GM12878 (cell line): Measurements from ENCODE around the gene ZCCHC17. TPM values are rescaled to one million over a fixed set of nuclear protein-coding genes. Genes with fewer than 3 reads are reported as not detected.

Experiments
- ATAC-seq: fragments of 200-7000 bp; cut with Tn5 transposase; 3 replicates; pipeline ENCODE4 v1.9.1; 2020; ENCODE audit warnings: mild to moderate bottlenecking, moderate library complexity
- BruUV-seq: library from RNA; stranded (reverse); fragments of 400-500 nt; replicated peaks from 2 replicates; lab custom pipeline; 2021; lab: Mats Ljungman, UMichigan
- CTCF ChIA-PET: fragments of 300-600 bp; sonication (Branson Sonifier 250); formaldehyde crosslinking; extraction: SDS; loops from one replicate; lab custom pipeline; 2021; ENCODE audit warnings: inconsistent platforms; lab: Yijun Ruan, JAX
- POLR2A ChIA-PET: fragments of 350-600 bp; formaldehyde crosslinking; extraction: SDS; loops from one replicate; lab custom pipeline; 2021; ENCODE audit warnings: inconsistent platforms; lab: Charles Lee
- RAD21 ChIA-PET: fragments of 300-600 bp; sonication (Branson Sonifier 250); formaldehyde crosslinking; loops from one replicate; lab custom pipeline; 2023; ENCODE audit warnings: antibody characterized with exemption; ENCODE audit not compliant: unreplicated experiment; lab: Charles Lee
- SMC1A ChIA-PET: fragments of 300-600 bp; sonication (Branson Sonifier 250); formaldehyde crosslinking; loops from one replicate; lab custom pipeline; 2023; ENCODE audit not compliant: unreplicated experiment, uncharacterized antibody; lab: Charles Lee
- DNase-seq: peaks from one replicate; pipeline ENCODE4 v3.0.0-alpha.2; 2011; ENCODE audit warnings: low read depth, low spot score
- FAIRE-seq: peaks from 3 replicates; lab custom pipeline; 2011; peaks lifted over from hg19 to GRCh38; lab: Jason Lieb, UNC
- H2AFZ ChIP-seq: 2 replicates; pipeline ENCODE4 v1.6.0; 2011; ENCODE audit warnings: low read depth, low read length, control low read depth; ENCODE audit not compliant: control insufficient read depth
- H3K27ac ChIP-seq: 2 replicates; pipeline ENCODE4 v1.5.1; 2011; ENCODE audit warnings: control low read depth; ENCODE audit not compliant: control insufficient read depth, insufficient read depth
- H3K27me3 ChIP-seq, 2 experiments: replicated peaks in 1 of 2; 2 replicates each; pipeline versions ENCODE4 v1.6.0 to v1.6.1; 2011; ENCODE audit warnings: low read length in 1 of 2; ENCODE audit not compliant: control insufficient read depth in 2 of 2, insufficient read depth in 2 of 2
- H3K36me3 ChIP-seq, 2 experiments: 2 replicates each; pipeline ENCODE4 v1.5.1; 2011; ENCODE audit warnings: low read length in 1 of 2; ENCODE audit not compliant: control insufficient read depth in 2 of 2, insufficient read depth in 2 of 2
- H3K4me1 ChIP-seq: 2 replicates; pipeline ENCODE4 v1.6.1; 2011; ENCODE audit warnings: mild to moderate bottlenecking, low read length, moderate library complexity, mixed read lengths; ENCODE audit not compliant: control insufficient read depth, insufficient read depth
- H3K4me2 ChIP-seq: 2 replicates; pipeline ENCODE4 v1.6.0; 2011; ENCODE audit warnings: control low read depth; ENCODE audit not compliant: control insufficient read depth, insufficient read depth
- H3K4me3 ChIP-seq: fragments of 200-600 bp; sonication (generic); 2 replicates; pipeline ENCODE4 v1.5.1; 2016
- H3K79me2 ChIP-seq: 2 replicates; pipeline ENCODE4 v1.6.0; 2011; ENCODE audit warnings: low read length; ENCODE audit not compliant: control insufficient read depth, insufficient read depth
- H3K9ac ChIP-seq: 2 replicates; pipeline ENCODE4 v1.8.0; 2011; ENCODE audit warnings: low read length, control low read depth, mixed read lengths; ENCODE audit not compliant: control insufficient read depth, insufficient read depth
- H3K9me3 ChIP-seq: replicated peaks from 3 replicates; pipeline ENCODE4 v1.5.1; 2011; ENCODE audit warnings: mild to moderate bottlenecking, low read length; ENCODE audit not compliant: control insufficient read depth, insufficient read depth
- H4K20me1 ChIP-seq: 2 replicates; pipeline ENCODE4 v1.6.0; 2011; ENCODE audit not compliant: control insufficient read depth, insufficient read depth
- BCLAF1 ChIP-seq: fragments of 450-650 bp; IDR thresholded peaks from 2 replicates; pipeline ENCODE4 v1.6.1; 2017; ENCODE audit warnings: antibody characterized with exemption, mild to moderate bottlenecking, moderate library complexity
- CHD1 ChIP-seq: IDR thresholded peaks from 2 replicates; pipeline ENCODE4 v1.6.1; 2012; ENCODE audit warnings: low read depth, low read length, improper control_type of control experiment
- EGR1 ChIP-seq, 2 experiments: IDR thresholded peaks; 1 replicate in 1 of 2; 2 replicates in 1 of 2; pipeline ENCODE4 v1.6.1; 2011 to 2012; ENCODE audit warnings: low read depth in 2 of 2, low read length in 2 of 2, borderline replicate concordance in 1 of 2, mild to moderate bottlenecking in 1 of 2, moderate library complexity in 1 of 2
- KAT2A ChIP-seq: conservative IDR thresholded peaks from 2 replicates; pipeline ENCODE4 v1.6.1; 2011; ENCODE audit warnings: low read depth, low read length; ENCODE audit not compliant: control insufficient read depth
- MLLT1 ChIP-seq: fragments of 450-650 bp; IDR thresholded peaks from 2 replicates; pipeline ENCODE4 v1.6.1; 2016; ENCODE audit warnings: mild to moderate bottlenecking
- MTA3 ChIP-seq: IDR thresholded peaks from 2 replicates; pipeline ENCODE4 v1.6.1; 2012; ENCODE audit warnings: low read length, inconsistent platforms, borderline replicate concordance
- MXI1 ChIP-seq: fragments of 150-350 bp; IDR thresholded peaks from 2 replicates; pipeline ENCODE4 v1.6.1; 2011; ENCODE audit warnings: low read depth, mild to moderate bottlenecking, inconsistent platforms, low read length, improper control_type of control experiment
- NFYA ChIP-seq: IDR thresholded peaks from 2 replicates; pipeline ENCODE4 v1.6.1; 2011; ENCODE audit warnings: low read depth, mild to moderate bottlenecking, low read length, improper control_type of control experiment, borderline replicate concordance
- NKRF ChIP-seq: fragments of 450-650 bp; conservative IDR thresholded peaks from 2 replicates; pipeline ENCODE4 v1.6.1; 2017; ENCODE audit warnings: mild to moderate bottlenecking, moderate library complexity
- PKNOX1 ChIP-seq: fragments of 450-650 bp; IDR thresholded peaks from 2 replicates; pipeline ENCODE4 v1.6.1; 2016; ENCODE audit warnings: mild to moderate bottlenecking
- POLR2AphosphoS5 ChIP-seq: IDR thresholded peaks from 2 replicates; pipeline ENCODE4 v1.6.1; 2011; ENCODE audit warnings: mild to moderate bottlenecking, low read length, inconsistent platforms
- RELB ChIP-seq: fragments of 450-650 bp; IDR thresholded peaks from 2 replicates; pipeline ENCODE4 v1.6.1; 2017; ENCODE audit warnings: low read depth, mild to moderate bottlenecking, moderate library complexity
- SREBF2 ChIP-seq: IDR thresholded peaks from 2 replicates; pipeline ENCODE4 v1.6.1; 2012; ENCODE audit warnings: mild to moderate bottlenecking, low read length
- SRF ChIP-seq, 2 experiments: IDR thresholded peaks; 2 replicates each; pipeline ENCODE4 v1.6.1; 2011; ENCODE audit warnings: low read depth in 2 of 2, low read length in 2 of 2, mild to moderate bottlenecking in 1 of 2, moderate library complexity in 1 of 2
- WGBS: methylation state at CpG from one replicate; pipeline ENCODE4 v1.1.6; 2016; ENCODE audit warnings: low lambda C conversion rate; ENCODE audit not compliant: insufficient replicate concordance, insufficient coverage; ENCODE audit errors: missing lambda C conversion rate; 5-methylcytosine and 5-hydroxymethylcytosine counted together
- in situ Hi-C: fragments of 300-500 bp; cut with MboI; formaldehyde crosslinking; loops from 9 replicates; pipeline ENCODE4 v1.14.3; 2018; ENCODE audit warnings: mixed read lengths
- intact Hi-C: fragments of 100-400 bp; cut with micrococcal nuclease; formaldehyde crosslinking; loops from one replicate; pipeline ENCODE4 v1.14.2; 2022; ENCODE audit not compliant: unreplicated experiment
- polyA plus RNA-seq, 11 experiments: library from polyadenylated mRNA; depleted of rRNA in 4 of 11; unstranded in 6 of 11; stranded (reverse) in 5 of 11; fragments of >200 nt; fragmentation: Nextera tagmentation in 4 of 11; fragmentation: Illumina TruSeq in 1 of 11; extraction: Ambion mirVana in 4 of 11; extraction: Trizol in 1 of 11; gene quantifications; 1 replicate in 1 of 11; 2 replicates in 10 of 11; pipeline versions ENCODE4 v1.2.1 to v1.2.3, GENCODE V29; 2011 to 2016; ENCODE audit warnings: inconsistent platforms in 2 of 11, missing spikeins in 2 of 11, low read depth in 1 of 11
- total RNA-seq, 4 experiments: library from RNA; depleted of rRNA in 3 of 4; stranded (reverse); fragments of >200 nt in 3 of 4; fragmentation: Illumina TruSeq in 1 of 4; extraction: Trizol in 1 of 4; gene quantifications; 2 replicates each; pipeline versions ENCODE4 v1.2.1 to v1.2.3, GENCODE V29; 2013 to 2021

The ZCCHC17 gene
- total and polyA plus RNA-seq, 10 of the 15 experiments (the other 5 are each of a cell fraction or from before 2014, with no cell fraction given), result 22.3 to 86.3 (median 47.0) TPM

GRCh38 chr1:31405578-31406245 lies 108.9 kb downstream of the ZCCHC17 start:
- no peaks in the 10 kb centered on the region for H3K36me3 ChIP-seq
- H2AFZ ChIP-seq, result no peak overlapping the region
- no peak overlapping the region for H3K4me2 ChIP-seq
- no peak overlapping the region for H3K9ac ChIP-seq
- WGBS, result 51% methylated on average over 6 of the region's 6 CpGs
- ChIA-PET SMC1A (interaction anchor here (1.1 to 2.0 kb wide), 3 partner anchors 15 to 398 kb away, joined by 3 to 9 read pairs (median 5); no protein-coding TSS in a partner anchor), RAD21 (no interaction called here), CTCF (interaction anchor here (1.4 to 3.0 kb wide), 3 partner anchors 11 to 18 kb away, joined by 3 to 11 read pairs (median 10); no protein-coding TSS in a partner anchor), POLR2A (no interaction called here)
- no peaks in the 10 kb centered on the region; the same call in 1 of the 2 replicates for H4K20me1 ChIP-seq
- BruUV-seq, result no TSS peak
- in situ Hi-C loops, result no loop called here
- intact Hi-C loops, result no loop called here
- no peaks in the 10 kb centered on the region for H3K9me3 ChIP-seq
- H3K4me1 ChIP-seq, result no peaks in the 10 kb centered on the region
- no peak for ATAC-seq
- no peak for FAIRE-seq
- no peak for DNase-seq
- peaks cover 0 to 2% of the 10 kb centered on the region in 2 experiments; a peak in 1 of 4 replicates for H3K27me3 ChIP-seq
- H3K79me2 ChIP-seq, result no peaks in the 10 kb centered on the region
- no peak overlapping the region for H3K4me3 ChIP-seq
- H3K27ac ChIP-seq, result no peak overlapping the region
- no peak for TF ChIP-seq MTA3
- no peak for TF ChIP-seq NKRF
- no peak for TF ChIP-seq KAT2A
- TF ChIP-seq NFYA, result no peak
- TF ChIP-seq SRF (IDR thresholded peaks at IDR 0.05; ENCODE audit: low read depth in 2 of 2, low read length in 2 of 2), result no peak
- TF ChIP-seq PKNOX1, result no peak
- TF ChIP-seq MXI1, result no peak
- no peak for TF ChIP-seq POLR2AphosphoS5
- TF ChIP-seq SREBF2, result no peak
- TF ChIP-seq MLLT1, result no peak
- TF ChIP-seq CHD1, result no peak
- TF ChIP-seq RELB, result no peak
- TF ChIP-seq BCLAF1, result no peak
- TF ChIP-seq EGR1 (IDR thresholded peaks at IDR 0.05; ENCODE audit: borderline replicate concordance in 1 of 2, low read depth in 2 of 2, low read length in 2 of 2), result no peak
